CD14-positive monocyte (primary cell): Measurements from ENCODE around the gene SLC25A51. TPM values are rescaled to one million over a fixed set of nuclear protein-coding genes. Genes with fewer than 3 reads are reported as not detected.

Experiments
- DNase-seq, 3 donors: peaks; one replicate each; pipeline ENCODE4 v3.0.0-alpha.2; 2011 to 2022
- H2AFZ ChIP-seq: 2 replicates; pipeline ENCODE4 v1.6.0; 2012; ENCODE audit warnings: mild to moderate bottlenecking, low read depth, low read length, inconsistent platforms; ENCODE audit not compliant: insufficient read depth, poor library complexity, severe bottlenecking
- H3K27ac ChIP-seq, 2 donors: 1 replicate in 1 of 2; 2 replicates in 1 of 2; pipeline ENCODE4 v1.5.1; 2012 to 2013; ENCODE audit warnings: low read length in 2 of 2, control low read depth in 1 of 2, inconsistent platforms in 1 of 2, low read depth in 1 of 2, mild to moderate bottlenecking in 1 of 2
- H3K27me3 ChIP-seq, 2 donors: one replicate each; pipeline versions ENCODE4 v1.6.0 to v1.6.1; 2011 to 2013; ENCODE audit warnings: low read length in 2 of 2; ENCODE audit not compliant: control insufficient read depth in 2 of 2, insufficient read depth in 2 of 2
- H3K36me3 ChIP-seq, 2 donors: replicated peaks in 1 of 2; 1 replicate in 1 of 2; 2 replicates in 1 of 2; pipeline versions ENCODE4 v1.5.1 to v1.6.1; 2012 to 2013; ENCODE audit warnings: low read length in 2 of 2, control low read depth in 1 of 2, inconsistent platforms in 1 of 2, mild to moderate bottlenecking in 1 of 2; ENCODE audit not compliant: insufficient read depth in 2 of 2, control insufficient read depth in 1 of 2
- H3K4me1 ChIP-seq, 2 donors: 1 replicate in 1 of 2; 2 replicates in 1 of 2; pipeline versions ENCODE4 v1.5.1 to v1.6.1; 2012 to 2013; ENCODE audit warnings: low read length in 2 of 2, control low read depth in 1 of 2, inconsistent platforms in 1 of 2, mild to moderate bottlenecking in 1 of 2, moderate library complexity in 1 of 2; ENCODE audit not compliant: insufficient read depth in 2 of 2, control insufficient read depth in 1 of 2
- H3K4me2 ChIP-seq: replicated peaks from 2 replicates; pipeline ENCODE3; 2012; ENCODE audit warnings: low read length, moderate library complexity, mild to moderate bottlenecking; ENCODE audit not compliant: poor library complexity, severe bottlenecking; ENCODE audit errors: extremely low read depth
- H3K4me3 ChIP-seq, 3 experiments: fragments of 200-600 bp in 1 of 3; sonication (generic) in 1 of 3; replicated peaks in 1 of 3; 1 replicate in 2 of 3; 2 replicates in 1 of 3; pipeline ENCODE4 v1.5.1; 2011 to 2013; ENCODE audit warnings: low read length in 3 of 3, mild to moderate bottlenecking in 3 of 3, control low read depth in 2 of 3, low read depth in 2 of 3, inconsistent platforms in 1 of 3, moderate library complexity in 1 of 3
- H3K79me2 ChIP-seq: 2 replicates; pipeline ENCODE4 v1.6.0; 2012; ENCODE audit warnings: mild to moderate bottlenecking, control low read depth, inconsistent platforms, low read length, moderate library complexity; ENCODE audit not compliant: insufficient read depth
- H3K9ac ChIP-seq: 2 replicates; pipeline ENCODE4 v1.6.0; 2017; ENCODE audit warnings: low read length, mild to moderate bottlenecking; ENCODE audit not compliant: insufficient read depth, poor library complexity, severe bottlenecking
- H3K9me3 ChIP-seq, 2 donors: replicated peaks in 1 of 2; 1 replicate in 1 of 2; 2 replicates in 1 of 2; pipeline versions ENCODE4 v1.5.1 to v1.6.1; 2012 to 2013; ENCODE audit warnings: low read length in 2 of 2, control low read depth in 1 of 2; ENCODE audit not compliant: control insufficient read depth in 1 of 2, insufficient read depth in 1 of 2
- H4K20me1 ChIP-seq: 2 replicates; pipeline ENCODE4 v1.6.0; 2012; ENCODE audit warnings: mild to moderate bottlenecking, low read length, control low read depth, moderate library complexity; ENCODE audit not compliant: insufficient read depth
- H3K27ac Mint-ChIP-seq, 7 donors: one replicate each; pipeline ENCODE4 v1.8.0; 2020; ENCODE audit warnings: mild to moderate bottlenecking in 7 of 7, mixed read lengths in 7 of 7, moderate library complexity in 6 of 7, inconsistent platforms in 2 of 7
- H3K27me3 Mint-ChIP-seq, 3 donors: one replicate each; pipeline ENCODE4 v1.8.0; 2021 to 2022; ENCODE audit warnings: low read depth in 3 of 3, mild to moderate bottlenecking in 3 of 3, mixed read lengths in 3 of 3, moderate library complexity in 3 of 3, inconsistent platforms in 1 of 3
- H3K36me3 Mint-ChIP-seq, 2 donors: one replicate each; pipeline ENCODE4 v1.8.0; 2020; ENCODE audit warnings: mixed read lengths in 2 of 2, inconsistent platforms in 1 of 2, mild to moderate bottlenecking in 1 of 2
- H3K4me1 Mint-ChIP-seq: one replicate; pipeline ENCODE4 v1.8.0; 2020; ENCODE audit warnings: mild to moderate bottlenecking, mixed read lengths
- H3K4me3 Mint-ChIP-seq, 2 donors: one replicate each; pipeline ENCODE4 v1.8.0; 2020; ENCODE audit warnings: mild to moderate bottlenecking in 2 of 2, mixed read lengths in 2 of 2, moderate library complexity in 1 of 2
- H3K9me3 Mint-ChIP-seq, 7 donors: one replicate each; pipeline ENCODE4 v1.8.0; 2020 to 2022; ENCODE audit warnings: mixed read lengths in 7 of 7, mild to moderate bottlenecking in 6 of 7, moderate library complexity in 6 of 7, inconsistent platforms in 2 of 7
- WGBS: methylation state at CpG from one replicate; pipeline ENCODE4 v1.1.5; 2013; ENCODE audit warnings: missing lambda C conversion rate; ENCODE audit not compliant: insufficient coverage; 5-methylcytosine and 5-hydroxymethylcytosine counted together
- intact Hi-C, 2 donors: fragments of 100-400 bp; cut with micrococcal nuclease; formaldehyde crosslinking; loops; one replicate each; pipeline versions ENCODE4 v1.15.0 to v1.15.1; 2023
- polyA plus RNA-seq, 3 donors: library from polyadenylated mRNA; depleted of rRNA in 1 of 3; unstranded in 2 of 3; stranded (reverse) in 1 of 3; fragments of 300-500 nt in 2 of 3; fragments of >200 nt in 1 of 3; fragmentation: Illumina TruSeq in 2 of 3; gene quantifications; 1 replicate in 2 of 3; 2 replicates in 1 of 3; pipeline ENCODE4 v1.2.3, GENCODE V29; 2012 to 2021
- TF ChIP-seq, protein P1 (sequence below): fragments of 200-600 bp; IDR thresholded peaks from one replicate; pipeline ENCODE4 v1.8.0; 2022; ENCODE audit warnings: antibody characterized with exemption, mild to moderate bottlenecking

The SLC25A51 gene
- polyA plus RNA-seq, 3 donors = 5.9 to 12.4 (median 8.9) TPM

DNA sequence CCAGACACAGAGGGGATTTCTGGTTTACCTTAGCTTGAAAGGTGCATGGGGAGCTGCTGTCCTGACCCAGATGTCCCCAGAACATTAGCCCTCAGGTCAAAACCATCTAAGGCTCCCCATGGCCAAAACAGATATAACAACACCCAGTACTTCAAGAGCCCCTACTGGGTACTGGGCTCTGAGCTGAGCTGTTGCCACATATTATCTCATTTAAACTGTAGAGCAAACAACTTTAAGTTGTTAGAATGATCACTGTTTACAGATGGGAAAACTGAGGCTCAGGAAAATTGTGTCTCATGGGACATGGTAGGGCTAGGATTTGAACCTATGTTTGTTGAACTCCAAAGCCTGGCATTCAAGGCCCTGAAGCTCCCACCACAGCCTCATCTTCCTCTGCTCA is 20.6 kb upstream of the SLC25A51 start:
- no peaks in the 10 kb centered on the region for H3K27me3 Mint-ChIP-seq
- intact Hi-C loops = no loop called here
- H4K20me1 ChIP-seq = no peaks in the 10 kb centered on the region
- H2AFZ ChIP-seq = no peak overlapping the region
- no peak overlapping the region for H3K9ac ChIP-seq
- H3K4me3 Mint-ChIP-seq = no peak overlapping the region
- H3K36me3 Mint-ChIP-seq = no peaks in the 10 kb centered on the region
- peaks cover 19% of the 10 kb centered on the region for H3K4me1 Mint-ChIP-seq
- H3K4me1 ChIP-seq = peaks cover 12 to 27% of the 10 kb centered on the region in 2 donors
- H3K4me3 ChIP-seq = no peak overlapping the region
- no peak overlapping the region for H3K27ac Mint-ChIP-seq
- no peaks in the 10 kb centered on the region for H3K9me3 Mint-ChIP-seq
- H3K27me3 ChIP-seq = no peaks in the 10 kb centered on the region
- H3K36me3 ChIP-seq = no peaks in the 10 kb centered on the region
- DNase-seq = no peak
- TF ChIP-seq, protein P1, sequence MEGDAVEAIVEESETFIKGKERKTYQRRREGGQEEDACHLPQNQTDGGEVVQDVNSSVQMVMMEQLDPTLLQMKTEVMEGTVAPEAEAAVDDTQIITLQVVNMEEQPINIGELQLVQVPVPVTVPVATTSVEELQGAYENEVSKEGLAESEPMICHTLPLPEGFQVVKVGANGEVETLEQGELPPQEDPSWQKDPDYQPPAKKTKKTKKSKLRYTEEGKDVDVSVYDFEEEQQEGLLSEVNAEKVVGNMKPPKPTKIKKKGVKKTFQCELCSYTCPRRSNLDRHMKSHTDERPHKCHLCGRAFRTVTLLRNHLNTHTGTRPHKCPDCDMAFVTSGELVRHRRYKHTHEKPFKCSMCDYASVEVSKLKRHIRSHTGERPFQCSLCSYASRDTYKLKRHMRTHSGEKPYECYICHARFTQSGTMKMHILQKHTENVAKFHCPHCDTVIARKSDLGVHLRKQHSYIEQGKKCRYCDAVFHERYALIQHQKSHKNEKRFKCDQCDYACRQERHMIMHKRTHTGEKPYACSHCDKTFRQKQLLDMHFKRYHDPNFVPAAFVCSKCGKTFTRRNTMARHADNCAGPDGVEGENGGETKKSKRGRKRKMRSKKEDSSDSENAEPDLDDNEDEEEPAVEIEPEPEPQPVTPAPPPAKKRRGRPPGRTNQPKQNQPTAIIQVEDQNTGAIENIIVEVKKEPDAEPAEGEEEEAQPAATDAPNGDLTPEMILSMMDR = no peak
- H3K4me2 ChIP-seq = no peak overlapping the region
- H3K79me2 ChIP-seq = no peaks in the 10 kb centered on the region
- H3K27ac ChIP-seq = no peak overlapping the region
- H3K9me3 ChIP-seq = no peaks in the 10 kb centered on the region

DNA sequence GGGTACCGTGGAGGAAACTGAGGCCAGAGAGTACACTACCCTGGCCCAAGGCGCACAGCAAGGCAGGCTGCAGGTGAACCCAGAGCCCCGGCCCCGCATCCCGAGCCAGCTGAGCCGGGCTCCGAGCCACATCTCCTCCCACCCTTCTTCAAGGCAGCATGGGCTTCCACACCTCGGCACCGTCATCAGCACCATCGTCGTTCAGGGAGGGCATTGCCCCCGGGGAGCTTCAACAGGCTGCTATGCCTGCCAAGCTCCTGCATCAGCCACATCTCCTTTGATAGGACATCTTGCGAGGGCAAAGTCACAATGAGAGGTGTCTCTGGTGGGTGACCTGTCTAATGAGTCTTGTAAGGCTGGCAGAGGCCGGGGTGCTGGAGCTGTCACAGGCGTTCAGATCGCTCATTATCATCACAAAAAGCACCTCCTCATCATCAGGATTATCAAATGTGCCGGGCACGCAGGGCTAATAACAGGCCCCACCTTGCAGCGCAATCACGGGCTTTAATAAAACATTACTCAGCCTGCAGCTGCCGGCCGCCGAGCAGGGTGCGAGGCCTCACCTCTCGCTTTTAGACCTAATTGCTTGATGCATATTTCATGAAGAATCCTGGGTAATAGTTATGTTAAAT is 20.0 kb upstream of the SLC25A51 start:
- no peaks in the 10 kb centered on the region for H4K20me1 ChIP-seq
- TF ChIP-seq, protein P1 = no peak
- H3K27ac ChIP-seq = no peak overlapping the region
- H3K4me3 Mint-ChIP-seq = no peak overlapping the region
- H3K27me3 Mint-ChIP-seq = no peaks in the 10 kb centered on the region
- no peaks in the 10 kb centered on the region for H3K9me3 ChIP-seq
- no peaks in the 10 kb centered on the region for H3K36me3 ChIP-seq
- H3K9ac ChIP-seq = no peak overlapping the region
- no peaks in the 10 kb centered on the region for H3K9me3 Mint-ChIP-seq
- H3K4me3 ChIP-seq = no peak overlapping the region
- no peaks in the 10 kb centered on the region for H3K79me2 ChIP-seq
- H3K4me1 ChIP-seq = peaks cover 9 to 20% of the 10 kb centered on the region in 2 donors
- WGBS = 90% methylated on average over 15 of the region's 25 CpGs
- no peak overlapping the region for H2AFZ ChIP-seq
- no peak overlapping the region for H3K4me2 ChIP-seq
- DNase-seq = no peak
- H3K36me3 Mint-ChIP-seq = peaks cover 0 to 2% of the 10 kb centered on the region in 2 donors
- no peaks in the 10 kb centered on the region for H3K27me3 ChIP-seq
- H3K4me1 Mint-ChIP-seq = peaks cover 14% of the 10 kb centered on the region
- intact Hi-C loops = no loop called here
- H3K27ac Mint-ChIP-seq = peak overlapping the region in 1 of 7 donors; percentile 33
